Small intestine (tissue), 7 donors: ENCODE data around the gene CABLES1. TPM values are rescaled to one million over a fixed set of nuclear protein-coding genes. Genes with fewer than 3 reads are reported as not detected.
A peak's percentile ranks its signal among the peaks of the same experiment; 100 is the strongest.

Experiments used
- DNase-seq, 2 donors: peaks; one replicate each; pipeline versions ENCODE4 v3.0.0 to v3.0.0-alpha.2; 2013
- FAIRE-seq: peaks from 2 replicates; lab custom pipeline; 2012; peaks lifted over from hg19 to GRCh38; lab: Jason Lieb, UNC
- H3K27ac ChIP-seq, 3 donors: one replicate each; pipeline ENCODE4 v1.5.1; 2013; ENCODE audit warnings: low read length in 2 of 3, mild to moderate bottlenecking in 2 of 3, control low read depth in 1 of 3, inconsistent platforms in 1 of 3, low read depth in 1 of 3, moderate library complexity in 1 of 3
- H3K27me3 ChIP-seq, 3 donors: one replicate each; pipeline ENCODE4 v1.6.1; 2013; ENCODE audit warnings: low read length in 3 of 3, inconsistent platforms in 1 of 3; ENCODE audit not compliant: control insufficient read depth in 3 of 3, insufficient read depth in 3 of 3
- H3K36me3 ChIP-seq, 3 donors: one replicate each; pipeline ENCODE4 v1.6.1; 2013; ENCODE audit warnings: low read length in 3 of 3, inconsistent platforms in 1 of 3, low read depth in 1 of 3, mild to moderate bottlenecking in 1 of 3, moderate library complexity in 1 of 3; ENCODE audit not compliant: control insufficient read depth in 3 of 3, insufficient read depth in 2 of 3
- H3K4me1 ChIP-seq, 3 donors: one replicate each; pipeline ENCODE4 v1.6.1; 2013; ENCODE audit warnings: low read length in 2 of 3, inconsistent platforms in 1 of 3, low read depth in 1 of 3, mild to moderate bottlenecking in 1 of 3, moderate library complexity in 1 of 3; ENCODE audit not compliant: control insufficient read depth in 3 of 3, insufficient read depth in 2 of 3
- H3K4me3 ChIP-seq, 3 donors: one replicate each; pipeline ENCODE4 v1.5.1; 2013; ENCODE audit warnings: low read length in 3 of 3, control low read depth in 1 of 3, inconsistent platforms in 1 of 3, low read depth in 1 of 3, mild to moderate bottlenecking in 1 of 3, moderate library complexity in 1 of 3
- H3K9me3 ChIP-seq, 2 donors: one replicate each; pipeline ENCODE4 v1.6.1; 2013; ENCODE audit warnings: low read depth in 1 of 2, low read length in 1 of 2; ENCODE audit not compliant: control insufficient read depth in 2 of 2, insufficient read depth in 1 of 2
- WGBS, 3 donors: extraction: QIAGEN DNeasy Blood & Tissue Kit; methylation state at CpG; one replicate each; pipeline ENCODE4 v1.1.7; 2013; 5-methylcytosine and 5-hydroxymethylcytosine counted together
- polyA plus RNA-seq, 4 donors: library from polyadenylated mRNA; stranded (reverse) in 3 of 4; unstranded in 1 of 4; fragments of 200-250 nt in 3 of 4; fragments of 120-200 nt in 1 of 4; gene quantifications; one replicate each; pipeline versions ENCODE4 v1.2.1 to v1.2.3, GENCODE V29; 2013
- donor health status: healthy with polysubstance abuse.
- donor health status: control.
- donor health status: control.
- donor health status: Bipolar disorder and iron deficiency.
- donor health status: healthy.

Gene CABLES1
- polyA plus RNA-seq, 4 donors: 6.9 to 11.7 (median 8.5) TPM

GRCh38 chr18:23226930-23227725, 91.8 kb downstream of the CABLES1 start:
- no peak overlapping the region for H3K4me3 ChIP-seq
- peaks cover 0 to 5% of the 10 kb centered on the region in 2 donors for H3K9me3 ChIP-seq
- FAIRE-seq: no peak
- peak; percentile 31 to 32 for DNase-seq
- peaks cover 0 to 8% (median 0%) of the 10 kb centered on the region in 3 donors for H3K36me3 ChIP-seq
- no peaks in the 10 kb centered on the region for H3K27me3 ChIP-seq
- H3K4me1 ChIP-seq: peaks cover 0 to 16% (median 11%) of the 10 kb centered on the region in 3 donors
- 50 to 59% (median 57%) methylated on average over 11 of the region's 11 CpGs for WGBS, 3 donors
- peak overlapping the region; percentile 17 to 91 (median 41) for H3K27ac ChIP-seq

- Histone ChIP-seq H3K36me3 (peaks cover 0 to 9% (median 0%) of the 10 kb centered on the region in 3 donors), H3K27me3 (no peaks in the 10 kb centered on the region), H3K27ac (peak overlapping the region; percentile 17 to 91 (median 41)), H3K4me1 (peaks cover 0 to 16% (median 11%) of the 10 kb centered on the region in 3 donors), H3K9me3 (peaks cover 0 to 5% of the 10 kb centered on the region in 2 donors), H3K4me3 (no peak overlapping the region)
- 17 to 62% (median 49%) methylated on average over 2 of the region's 2 CpGs for WGBS, 3 donors
- DNase-seq (peak; percentile 52 to 60), FAIRE-seq (no peak)
Observed at GRCh38 chr18:23227726-23228070, 92.4 kb downstream of the CABLES1 start.

GRCh38 chr18:23228102-23229061, 93.1 kb downstream of the CABLES1 start:
- Histone ChIP-seq H3K27ac (peak overlapping the region in 2 of 3 donors; percentile 4 to 75), H3K4me3 (no peak overlapping the region), H3K36me3 (peaks cover 0 to 6% (median 0%) of the 10 kb centered on the region in 3 donors), H3K9me3 (peaks cover 0 to 5% of the 10 kb centered on the region in 2 donors), H3K4me1 (peaks cover 0 to 16% (median 11%) of the 10 kb centered on the region in 3 donors), H3K27me3 (no peaks in the 10 kb centered on the region)
- no peak for FAIRE-seq
- 4 to 20% (median 11%) methylated on average over 7 of the region's 7 CpGs for WGBS, 3 donors
- peak; percentile 25 to 51 for DNase-seq

- no peak overlapping the region for H3K4me3 ChIP-seq
- H3K36me3 ChIP-seq: peaks cover 0 to 14% (median 0%) of the 10 kb centered on the region in 3 donors
- H3K27me3 ChIP-seq: no peaks in the 10 kb centered on the region
- 43 to 55% (median 51%) methylated on average over 3 of the region's 3 CpGs for WGBS, 3 donors
- H3K9me3 ChIP-seq: peaks cover 0 to 5% of the 10 kb centered on the region in 2 donors
- H3K27ac ChIP-seq: peak overlapping the region in 1 of 3 donors; percentile 25
- FAIRE-seq: no peak
- no peak for DNase-seq
- peaks cover 0 to 16% (median 11%) of the 10 kb centered on the region in 3 donors for H3K4me1 ChIP-seq
Observed at GRCh38 chr18:23229472-23229871, 94.2 kb downstream of the CABLES1 start.

GRCh38 chr18:23230686-23231085, 95.4 kb downstream of the CABLES1 start:
- 91 to 95% (median 93%) methylated on average over 4 of the region's 4 CpGs for WGBS, 3 donors
- peak overlapping the region in 1 of 3 donors; percentile 22 for H3K27ac ChIP-seq
- H3K4me3 ChIP-seq: no peak overlapping the region
- H3K4me1 ChIP-seq: peaks cover 0 to 16% (median 11%) of the 10 kb centered on the region in 3 donors
- H3K27me3 ChIP-seq: no peaks in the 10 kb centered on the region
- H3K9me3 ChIP-seq: peaks cover 0 to 5% of the 10 kb centered on the region in 2 donors
- FAIRE-seq: no peak
- DNase-seq: no peak
- peaks cover 0 to 18% (median 0%) of the 10 kb centered on the region in 3 donors for H3K36me3 ChIP-seq

- WGBS, 3 donors: 43 to 57% (median 50%) methylated on average over 20 of the region's 20 CpGs
Observed at GRCh38 chr18:23231340-23232021, 96.2 kb downstream of the CABLES1 start.

GRCh38 chr18:23232331-23232730, 97.0 kb downstream of the CABLES1 start:
- Histone ChIP-seq H3K36me3 (peaks cover 0 to 34% (median 0%) of the 10 kb centered on the region in 3 donors), H3K4me3 (no peak overlapping the region), H3K4me1 (peaks cover 3 to 16% (median 10%) of the 10 kb centered on the region in 3 donors), H3K27me3 (no peaks in the 10 kb centered on the region), H3K27ac (peak overlapping the region in 1 of 3 donors; percentile 84), H3K9me3 (peaks cover 0 to 5% of the 10 kb centered on the region in 2 donors)
- no peak for DNase-seq
- no peak for FAIRE-seq
- WGBS, 3 donors: 78 to 85% (median 84%) methylated on average over 6 of the region's 6 CpGs

More at GRCh38 chr18:23231340-23232021, 96.2 kb downstream of the CABLES1 start:
- H3K27ac ChIP-seq: peak overlapping the region in 1 of 3 donors; percentile 84
- H3K9me3 ChIP-seq: peaks cover 0 to 5% of the 10 kb centered on the region in 2 donors
- no peaks in the 10 kb centered on the region for H3K27me3 ChIP-seq
- no peak overlapping the region for H3K4me3 ChIP-seq
- DNase-seq (peak; percentile 26 to 62), FAIRE-seq (no peak)
- H3K4me1 ChIP-seq: peaks cover 0 to 16% (median 9%) of the 10 kb centered on the region in 3 donors
- peaks cover 0 to 26% (median 0%) of the 10 kb centered on the region in 3 donors for H3K36me3 ChIP-seq
